ENCODE results near the gene FASN. TPM values are rescaled to one million over a fixed set of nuclear protein-coding genes. Genes with fewer than 3 reads are reported as not detected.

FASN gene
- total RNA-seq, 2 donors from 2014 or later, result 90.5 to 91.2 TPM

DNA sequence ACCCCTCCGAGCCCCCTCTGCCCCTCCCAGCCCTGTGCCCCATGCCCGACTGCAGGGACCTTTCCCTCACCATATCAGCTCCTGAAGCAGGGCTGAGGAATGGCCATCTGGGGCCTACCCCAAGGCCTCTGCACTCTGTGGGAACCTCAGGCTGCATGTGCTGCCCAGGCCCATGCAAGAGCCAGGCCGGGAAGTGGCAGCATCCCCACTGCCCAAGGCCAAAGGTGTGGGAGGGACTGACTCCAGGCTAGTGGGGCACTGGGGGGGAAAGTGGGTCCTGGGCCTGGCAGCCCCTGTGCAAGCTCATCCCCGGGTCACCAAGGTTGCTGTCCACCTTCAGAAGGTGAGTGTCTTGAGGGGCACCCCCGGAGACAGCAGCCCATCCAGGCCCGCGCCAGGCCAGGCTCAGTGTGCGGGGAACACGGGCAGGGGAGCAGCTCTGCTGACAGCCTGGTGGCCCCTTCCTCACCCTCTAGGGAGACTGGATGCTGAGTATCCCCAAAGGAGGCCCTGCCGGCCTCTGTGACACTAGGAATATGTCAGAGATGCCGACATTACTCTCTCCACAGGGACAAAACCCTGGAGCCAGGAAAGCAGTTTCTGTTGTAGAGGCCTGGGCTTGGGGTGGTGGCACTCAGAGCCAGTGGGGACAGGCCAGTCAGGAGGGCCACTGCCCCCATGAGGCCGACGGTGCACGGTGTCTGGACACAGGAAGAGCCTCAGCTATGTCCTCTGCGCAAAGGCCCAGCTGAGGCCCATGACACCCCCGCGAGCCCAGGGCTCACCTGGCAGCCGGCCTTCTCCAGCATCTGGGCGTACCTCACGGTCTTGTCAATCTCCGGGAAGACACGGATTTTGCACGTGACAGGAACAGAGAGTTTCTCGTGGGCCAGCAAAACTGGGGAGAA, 35.7 kb downstream of the FASN start:
- Mint-ChIP-seq H3K4me1 (ENCODE audit: low read depth) (peaks cover 20% of the 10 kb centered on the region), H3K36me3 (ENCODE audit: insufficient read depth in 2 of 2) (peaks cover 0 to 4% of the 10 kb centered on the region in 2 donors), H3K9me3 (no peaks in the 10 kb centered on the region), H3K27me3 (ENCODE audit: low read depth) (no peaks in the 10 kb centered on the region), H3K27ac (no peak overlapping the region), H3K4me3 (no peak overlapping the region)
- DNase-seq (no peak), ATAC-seq (replicated peaks in 1 of 2) (no peak)

DNA sequence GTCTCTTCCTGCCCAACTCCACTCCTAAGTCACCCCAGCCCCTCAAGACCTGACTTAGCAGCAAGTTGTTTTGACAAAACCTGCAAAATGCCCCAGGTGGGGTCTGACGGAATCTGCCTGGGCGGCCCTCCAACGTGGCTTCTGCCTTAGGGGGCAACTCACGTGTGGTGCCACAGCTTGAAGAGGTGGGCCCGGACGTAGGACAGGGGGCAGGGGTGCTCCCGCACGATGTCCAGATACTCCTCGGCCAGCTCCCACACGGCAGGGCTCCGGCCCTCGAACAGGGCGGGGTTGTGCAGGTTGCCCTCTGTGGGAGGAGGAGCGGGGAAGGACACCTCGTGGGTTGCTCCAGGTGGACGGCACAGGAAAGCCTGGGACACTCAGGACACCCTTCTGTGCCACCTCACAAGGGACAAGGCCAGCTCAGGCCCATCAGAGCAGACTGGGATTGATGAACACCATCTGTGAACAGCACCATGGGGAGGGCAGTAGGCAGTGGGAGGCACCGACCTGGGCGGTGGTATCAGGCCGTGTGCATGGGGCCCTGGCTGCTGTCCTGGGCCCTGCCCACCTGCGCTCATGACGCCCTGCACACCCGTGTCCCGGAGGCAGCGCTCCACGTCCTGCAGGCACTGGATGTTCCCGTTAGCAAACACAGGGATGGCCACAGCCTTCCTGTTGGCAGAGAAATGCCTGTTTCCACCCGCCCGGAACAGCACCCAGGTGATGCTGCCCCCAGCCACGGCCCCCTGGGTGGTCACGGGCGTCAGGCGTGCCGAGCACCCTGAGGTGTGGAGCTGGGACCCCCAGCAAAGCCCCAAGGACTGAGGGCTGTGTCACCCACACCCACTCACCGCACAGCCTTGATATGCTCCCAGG, 36.8 kb downstream of the FASN start:
- DNase-seq (no peak), ATAC-seq (replicated peaks in 1 of 2) (no peak)
- Mint-ChIP-seq H3K4me1 (ENCODE audit: low read depth) (peaks cover 9% of the 10 kb centered on the region), H3K27ac (no peak overlapping the region), H3K36me3 (ENCODE audit: insufficient read depth in 2 of 2) (peaks cover 0 to 4% of the 10 kb centered on the region in 2 donors), H3K27me3 (ENCODE audit: low read depth) (no peaks in the 10 kb centered on the region), H3K4me3 (no peak overlapping the region), H3K9me3 (no peaks in the 10 kb centered on the region)

DNA sequence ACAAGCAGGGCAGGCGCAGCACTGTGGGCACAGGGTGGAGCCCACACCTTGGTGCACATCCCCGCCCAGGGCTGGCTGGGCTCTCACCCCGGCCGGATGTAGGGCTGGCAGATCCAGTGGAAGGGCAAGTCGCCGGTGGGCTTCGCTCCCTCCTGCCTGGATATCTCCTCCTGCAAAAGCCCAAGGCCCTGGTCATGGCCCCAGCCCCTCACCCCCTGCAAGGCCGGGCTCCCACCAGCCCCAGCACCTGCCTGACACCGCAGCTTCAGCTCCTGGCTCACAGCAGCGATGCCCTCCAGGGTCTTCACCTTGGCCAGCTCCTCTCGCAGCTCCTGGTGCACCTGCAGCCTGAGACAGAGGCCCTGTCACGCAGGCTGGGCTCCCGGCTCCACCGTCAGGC, 37.4 kb downstream of the FASN start:
- Mint-ChIP-seq H3K27me3 (ENCODE audit: low read depth) (no peaks in the 10 kb centered on the region), H3K4me3 (no peak overlapping the region), H3K4me1 (ENCODE audit: low read depth) (peaks cover 7% of the 10 kb centered on the region), H3K36me3 (ENCODE audit: insufficient read depth in 2 of 2) (peaks cover 0 to 4% of the 10 kb centered on the region in 2 donors), H3K9me3 (no peaks in the 10 kb centered on the region), H3K27ac (no peak overlapping the region)
- ATAC-seq (replicated peaks in 1 of 2), result no peak
- no peak for DNase-seq

DNA sequence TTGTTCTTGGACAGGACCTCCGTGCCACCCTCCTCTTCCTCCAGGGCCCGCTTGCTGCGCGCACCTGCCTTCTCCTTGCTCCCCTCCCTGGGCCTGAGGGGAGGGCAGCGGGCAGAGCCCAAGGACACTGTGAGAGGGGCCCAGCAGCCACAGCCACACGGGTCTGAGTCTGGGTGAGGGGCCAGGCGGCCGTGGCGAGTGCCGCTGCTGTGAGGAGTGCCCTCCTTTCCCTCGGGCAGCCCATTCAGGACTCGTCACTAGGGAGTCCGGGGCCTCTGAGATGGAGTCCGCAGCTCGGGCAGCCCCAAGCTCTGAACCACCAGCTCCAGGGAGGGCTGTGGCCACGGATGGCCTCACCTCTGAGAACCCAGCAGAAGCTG, 38.0 kb downstream of the FASN start:
- DNase-seq (no peak), ATAC-seq (replicated peaks in 1 of 2) (no peak)
- Mint-ChIP-seq H3K27me3 (ENCODE audit: low read depth) (no peaks in the 10 kb centered on the region), H3K9me3 (no peaks in the 10 kb centered on the region), H3K36me3 (ENCODE audit: insufficient read depth in 2 of 2) (peaks cover 0 to 4% of the 10 kb centered on the region in 2 donors), H3K27ac (no peak overlapping the region), H3K4me1 (ENCODE audit: low read depth) (peaks cover 7% of the 10 kb centered on the region), H3K4me3 (no peak overlapping the region)

DNA sequence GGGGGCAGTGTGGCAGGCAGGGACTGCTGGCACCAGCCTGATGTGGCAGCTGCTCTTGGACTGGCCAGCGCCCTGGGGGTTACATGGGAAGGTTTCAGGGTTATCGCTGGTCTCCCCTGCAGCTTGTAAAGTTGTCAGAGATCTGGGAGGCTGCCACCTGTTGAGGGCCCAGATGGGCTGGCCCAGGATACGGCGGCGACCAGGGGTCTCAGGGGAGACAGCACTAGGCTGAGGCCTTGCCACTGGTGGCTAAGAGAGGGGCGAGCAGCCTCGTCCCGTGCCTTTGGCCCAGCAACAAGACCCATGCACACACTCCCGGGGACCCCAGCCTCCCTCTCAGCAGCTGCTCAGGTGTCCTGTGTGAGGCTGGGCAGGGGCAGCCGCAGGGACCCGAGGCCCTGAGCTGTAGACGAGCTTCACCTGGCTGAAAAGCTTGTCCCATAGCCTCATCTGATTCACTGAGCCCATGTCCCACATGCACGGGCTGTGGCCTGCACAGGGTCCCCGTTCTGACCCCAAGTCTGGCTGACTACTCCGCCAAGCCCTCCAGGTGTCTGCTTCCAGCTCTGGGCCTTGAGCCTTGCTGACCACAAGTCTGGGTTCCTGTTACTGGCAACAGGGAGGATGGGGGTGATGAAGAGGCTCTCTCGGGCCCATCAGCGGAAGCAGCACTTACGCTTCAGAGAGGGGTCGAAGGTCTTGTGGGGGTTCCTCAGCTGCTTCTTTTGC, 38.6 kb downstream of the FASN start:
- Mint-ChIP-seq H3K4me1 (ENCODE audit: low read depth) (peaks cover 6% of the 10 kb centered on the region), H3K9me3 (no peaks in the 10 kb centered on the region), H3K4me3 (no peak overlapping the region), H3K27me3 (ENCODE audit: low read depth) (no peaks in the 10 kb centered on the region), H3K27ac (no peak overlapping the region), H3K36me3 (ENCODE audit: insufficient read depth in 2 of 2) (peaks cover 0 to 4% of the 10 kb centered on the region in 2 donors)
- ATAC-seq (replicated peaks in 1 of 2) (no peak), DNase-seq (no peak)

DNA sequence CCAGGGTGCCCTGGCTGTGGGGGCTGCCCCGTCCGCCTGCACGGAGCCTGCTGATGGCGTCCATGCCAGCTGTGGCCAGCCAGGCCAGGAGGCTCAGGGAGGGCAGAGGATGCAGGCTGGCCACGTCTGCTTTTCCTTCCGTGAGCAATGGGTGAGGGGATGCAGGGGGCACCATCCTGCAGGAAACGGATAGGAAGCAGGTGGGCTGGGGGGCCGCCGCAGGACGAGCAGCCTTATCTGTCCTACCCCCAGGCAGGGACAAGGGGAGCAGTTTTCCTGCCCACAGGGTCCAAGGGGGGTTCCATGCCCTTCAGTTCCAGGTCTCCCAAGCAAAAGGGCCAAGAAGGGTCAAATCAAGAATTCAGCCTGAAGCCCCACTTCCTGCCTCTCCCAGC, 39.2 kb downstream of the FASN start:
- Mint-ChIP-seq H3K36me3 (ENCODE audit: insufficient read depth in 2 of 2) (peaks cover 0 to 4% of the 10 kb centered on the region in 2 donors), H3K27ac (no peak overlapping the region), H3K27me3 (ENCODE audit: low read depth) (no peaks in the 10 kb centered on the region), H3K4me3 (no peak overlapping the region), H3K9me3 (no peaks in the 10 kb centered on the region), H3K4me1 (ENCODE audit: low read depth) (no peaks in the 10 kb centered on the region)
- ATAC-seq (replicated peaks in 1 of 2), result no peak
- no peak for DNase-seq

DNA sequence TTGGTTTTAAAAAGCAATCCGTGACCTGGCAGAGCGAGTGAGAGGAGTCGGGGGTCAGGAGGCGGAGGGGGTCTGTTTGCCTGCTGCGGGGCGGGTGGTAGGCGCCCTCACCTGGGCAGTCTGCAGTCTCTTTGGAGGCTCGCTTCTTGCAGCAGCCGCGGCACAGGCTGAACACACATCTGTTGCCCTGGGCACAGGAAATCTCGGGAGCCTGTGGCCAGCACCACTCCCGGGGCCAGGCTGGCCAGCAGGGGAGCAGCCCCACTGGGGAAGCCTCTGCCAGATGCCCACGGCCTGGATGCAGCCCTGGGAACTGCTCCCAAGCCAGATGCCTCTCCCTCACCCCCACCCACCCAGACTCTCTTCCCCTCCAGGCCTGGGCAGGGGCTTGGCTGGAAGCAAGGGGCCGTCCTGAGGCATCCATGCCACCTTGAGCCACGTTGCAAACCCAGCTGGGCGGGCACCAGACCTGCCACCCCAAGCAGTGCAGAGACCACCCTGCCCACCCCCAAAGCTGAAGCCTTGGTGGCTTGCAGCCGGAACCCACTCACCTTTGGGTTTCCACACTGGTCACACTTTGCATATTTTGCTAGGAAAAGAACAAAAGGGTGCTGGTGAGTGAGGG, 39.7 kb downstream of the FASN start:
- Mint-ChIP-seq H3K36me3 (ENCODE audit: insufficient read depth in 2 of 2) (peaks cover 0 to 4% of the 10 kb centered on the region in 2 donors), H3K27ac (no peak overlapping the region), H3K4me1 (ENCODE audit: low read depth) (peaks cover 5% of the 10 kb centered on the region), H3K4me3 (no peak overlapping the region), H3K27me3 (ENCODE audit: low read depth) (no peaks in the 10 kb centered on the region), H3K9me3 (no peaks in the 10 kb centered on the region)
- ATAC-seq (replicated peaks in 1 of 2) (no peak), DNase-seq (no peak)

DNA sequence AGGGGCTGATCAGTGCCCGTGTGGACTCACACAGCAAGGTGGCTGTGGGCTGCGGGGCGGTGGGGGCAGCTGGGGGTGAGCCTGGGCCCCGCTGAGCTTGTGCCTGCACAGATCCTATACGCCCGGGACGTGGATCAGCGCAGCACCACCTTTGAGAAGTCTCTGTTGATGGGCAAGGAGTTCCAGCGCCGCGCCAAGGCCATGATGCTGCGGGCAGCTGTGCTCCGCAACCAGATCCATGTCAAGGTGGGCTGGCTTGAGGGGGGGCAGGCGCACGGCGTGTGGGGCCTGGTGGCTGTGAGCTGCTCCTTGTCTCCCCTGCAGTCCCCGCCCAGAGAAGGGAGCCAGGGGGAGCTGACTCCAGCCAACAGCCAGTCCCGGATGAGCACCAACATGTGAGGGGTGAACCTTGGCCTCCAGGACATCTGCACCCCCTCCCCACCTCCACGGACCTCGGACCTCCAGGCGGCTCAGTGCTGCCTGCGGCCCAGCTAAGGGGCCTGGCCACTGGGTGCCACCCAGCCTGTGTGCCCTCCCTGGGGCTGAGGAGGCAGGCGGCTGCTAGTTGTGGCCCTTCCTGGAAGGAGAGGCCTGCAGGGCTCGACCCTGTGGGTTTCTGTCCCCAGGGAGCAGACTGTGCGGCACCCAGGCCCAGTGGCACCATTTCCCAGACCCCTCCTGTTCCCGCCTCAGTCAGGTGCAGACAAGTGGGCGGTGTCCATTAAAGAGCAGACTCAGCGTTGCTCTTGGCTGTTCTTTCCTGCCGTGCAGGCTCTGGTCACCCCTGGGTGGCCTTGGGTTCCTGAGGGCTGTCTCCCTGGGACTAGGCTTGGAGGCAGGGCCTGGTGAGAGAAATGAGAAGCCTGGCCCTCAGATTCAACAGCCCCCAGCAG, 41.1 kb downstream of the FASN start:
- ATAC-seq (replicated peaks in 1 of 2) (no peak), DNase-seq (no peak)
- peaks cover 12% of the 10 kb centered on the region for H3K4me1 Mint-ChIP-seq (ENCODE audit: low read depth)
- H3K9me3 Mint-ChIP-seq, result no peaks in the 10 kb centered on the region
- no peaks in the 10 kb centered on the region for H3K27me3 Mint-ChIP-seq (ENCODE audit: low read depth)
- H3K36me3 Mint-ChIP-seq (ENCODE audit: insufficient read depth in 2 of 2), result peaks cover 0 to 4% of the 10 kb centered on the region in 2 donors
- no peak overlapping the region for H3K27ac Mint-ChIP-seq
- no peak overlapping the region for H3K4me3 Mint-ChIP-seq

DNA sequence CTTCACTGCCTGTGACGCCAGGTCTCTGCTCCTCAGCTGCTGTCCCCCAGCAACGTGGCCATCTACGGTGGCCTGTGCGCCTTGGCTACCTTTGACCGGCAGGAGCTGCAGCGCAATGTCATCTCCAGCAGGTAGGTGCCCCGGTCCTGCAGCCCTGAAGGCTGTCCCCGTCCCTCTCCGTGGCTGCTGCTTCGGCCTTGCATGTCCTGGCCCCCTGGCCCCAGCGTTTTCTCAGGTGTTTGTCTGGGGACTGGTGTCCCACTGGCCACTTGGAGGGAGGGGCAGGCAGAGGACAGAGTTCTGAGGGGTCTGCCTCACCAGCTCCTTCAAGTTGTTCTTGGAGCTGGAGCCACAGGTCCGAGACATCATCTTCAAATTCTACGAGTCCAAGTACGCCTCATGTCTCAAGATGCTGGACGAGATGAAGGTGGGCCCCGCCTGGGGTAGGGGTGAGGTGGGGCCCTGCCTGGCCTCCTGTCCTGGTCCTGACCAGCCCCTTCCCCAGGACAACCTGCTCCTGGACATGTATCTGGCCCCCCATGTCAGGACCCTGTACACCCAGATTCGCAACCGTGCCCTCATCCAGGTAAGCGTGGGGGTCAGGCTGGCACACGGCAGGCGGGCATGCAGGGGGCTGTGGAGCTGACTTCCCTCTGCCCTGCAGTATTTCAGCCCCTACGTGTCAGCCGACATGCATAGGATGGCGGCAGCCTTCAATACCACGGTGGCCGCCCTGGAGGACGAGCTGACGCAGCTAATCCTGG, 41.9 kb downstream of the FASN start:
- H3K27me3 Mint-ChIP-seq (ENCODE audit: low read depth), result no peaks in the 10 kb centered on the region
- peaks cover 0 to 4% of the 10 kb centered on the region in 2 donors for H3K36me3 Mint-ChIP-seq (ENCODE audit: insufficient read depth in 2 of 2)
- ATAC-seq (replicated peaks in 1 of 2) (no peak), DNase-seq (no peak)
- H3K9me3 Mint-ChIP-seq, result no peaks in the 10 kb centered on the region
- no peak overlapping the region for H3K4me3 Mint-ChIP-seq
- H3K27ac Mint-ChIP-seq, result no peak overlapping the region
- peaks cover 12% of the 10 kb centered on the region for H3K4me1 Mint-ChIP-seq (ENCODE audit: low read depth)

DNA sequence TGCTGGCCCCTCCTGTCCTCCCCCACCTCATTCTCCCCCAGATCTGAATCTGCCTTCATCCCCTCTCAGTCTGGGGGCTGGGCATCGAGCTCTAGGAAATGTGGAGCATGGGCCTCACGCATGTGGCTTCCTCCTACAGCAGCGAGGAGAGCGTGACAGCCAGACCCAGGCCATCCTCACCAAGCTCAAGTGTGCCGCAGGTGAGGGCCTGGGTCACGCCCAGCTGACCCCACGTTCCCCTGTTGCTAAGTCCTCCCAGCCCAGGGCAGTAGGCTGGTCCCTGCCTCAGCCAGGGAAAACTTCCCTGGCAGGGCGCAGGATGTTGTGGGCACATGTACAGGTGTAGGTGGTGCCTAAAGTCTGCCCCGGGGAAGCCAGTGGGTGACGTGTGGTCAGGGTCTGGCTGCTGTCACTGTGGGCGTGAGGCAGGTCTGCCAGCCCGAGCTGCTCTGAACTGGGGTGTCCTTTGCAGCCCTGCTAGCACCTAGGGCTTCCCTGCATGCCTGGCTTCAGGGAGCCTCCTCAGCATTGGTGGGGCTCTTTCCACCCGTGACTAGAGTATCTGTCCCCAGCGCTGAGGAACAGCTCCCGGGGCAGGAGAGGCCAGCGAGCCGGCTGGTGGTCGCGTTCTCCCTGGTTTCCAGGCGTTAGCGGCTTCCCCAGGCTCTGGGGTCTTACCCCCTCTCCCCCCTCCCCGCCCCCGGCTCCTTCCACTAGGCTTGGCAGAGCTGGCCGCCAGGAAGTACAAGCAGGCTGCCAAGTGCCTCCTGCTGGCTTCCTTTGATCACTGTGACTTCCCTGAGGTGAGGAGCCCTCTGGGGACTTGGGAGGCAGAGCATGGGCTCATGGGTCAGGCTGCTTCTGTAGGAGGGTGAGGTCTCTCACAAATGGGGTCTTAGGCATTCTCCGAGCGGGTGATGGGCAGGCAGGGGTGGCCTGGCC, 42.7 kb downstream of the FASN start:
- peaks cover 19% of the 10 kb centered on the region for H3K4me1 Mint-ChIP-seq (ENCODE audit: low read depth)
- H3K4me3 Mint-ChIP-seq, result peak overlapping the region in 1 of 2 donors; percentile 17
- H3K27ac Mint-ChIP-seq, result no peak overlapping the region
- no peak for DNase-seq
- ATAC-seq (replicated peaks in 1 of 2), result no peak
- peaks cover 0 to 2% of the 10 kb centered on the region in 2 donors for H3K36me3 Mint-ChIP-seq (ENCODE audit: insufficient read depth in 2 of 2)
- no peaks in the 10 kb centered on the region for H3K9me3 Mint-ChIP-seq
- no peaks in the 10 kb centered on the region for H3K27me3 Mint-ChIP-seq (ENCODE audit: low read depth)
